ENCODE results near the gene CAMKMT.

Gene CAMKMT

DNA sequence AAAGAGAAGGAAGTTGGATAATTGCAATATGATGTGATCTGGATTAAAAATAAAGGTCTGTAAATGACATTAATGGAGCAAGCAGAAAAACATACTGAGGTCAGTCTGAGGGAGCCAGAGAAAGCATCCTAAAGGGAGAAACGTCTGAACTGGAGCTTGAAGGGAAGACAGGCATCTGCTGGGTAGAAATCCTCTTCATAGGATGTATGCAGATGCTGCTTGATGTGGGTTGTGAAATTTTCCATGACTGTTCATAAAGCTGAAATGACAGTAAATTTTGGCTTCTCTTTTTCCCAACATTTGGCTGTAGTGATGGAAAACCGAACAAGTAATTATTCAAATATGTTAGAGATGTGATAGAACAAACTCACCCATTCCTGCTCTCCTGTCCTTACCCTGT, 287.6 kb downstream of the CAMKMT start:
- no peak for DNase-seq (ENCODE audit: low read depth, low spot score)

DNA sequence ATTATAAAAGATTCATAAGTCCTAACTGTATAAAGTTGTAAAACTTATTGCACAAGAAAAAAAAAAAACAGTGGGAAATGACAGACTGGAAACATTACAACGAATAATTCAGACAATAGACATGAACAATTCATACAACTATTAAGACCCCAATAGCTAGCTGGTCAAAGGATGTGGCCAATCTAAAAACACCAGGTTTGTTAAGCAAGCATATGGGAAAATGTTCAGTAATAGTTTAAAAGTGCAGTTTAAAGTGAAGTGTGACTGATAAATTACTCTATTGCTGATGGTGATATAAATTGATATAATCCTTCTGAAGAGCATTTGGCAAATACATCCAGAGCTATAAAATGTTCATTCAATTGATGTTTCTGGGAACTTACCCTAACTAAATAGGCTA, 289.0 kb downstream of the CAMKMT start:
- no peak for DNase-seq (ENCODE audit: low read depth, low spot score)

DNA sequence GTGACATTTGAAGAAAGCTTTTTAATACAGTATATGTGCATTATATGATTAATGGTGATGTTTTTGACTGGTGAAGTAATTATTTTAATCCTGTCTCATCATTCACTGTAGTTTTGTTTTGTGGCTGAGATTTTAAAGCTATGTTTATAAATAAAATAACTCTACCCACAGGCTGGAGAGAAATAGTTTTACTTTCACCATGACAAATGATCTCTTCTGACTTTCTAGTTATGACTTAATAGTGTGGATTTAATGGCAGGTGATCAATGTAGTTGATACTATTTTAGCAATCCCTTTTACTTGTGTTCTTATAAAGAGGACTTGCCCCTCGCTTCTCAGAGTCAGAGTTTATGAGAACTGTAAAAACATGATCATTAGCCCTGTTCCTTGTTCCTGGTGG, 290.2 kb downstream of the CAMKMT start:
- no peak for DNase-seq (ENCODE audit: low read depth, low spot score)

DNA sequence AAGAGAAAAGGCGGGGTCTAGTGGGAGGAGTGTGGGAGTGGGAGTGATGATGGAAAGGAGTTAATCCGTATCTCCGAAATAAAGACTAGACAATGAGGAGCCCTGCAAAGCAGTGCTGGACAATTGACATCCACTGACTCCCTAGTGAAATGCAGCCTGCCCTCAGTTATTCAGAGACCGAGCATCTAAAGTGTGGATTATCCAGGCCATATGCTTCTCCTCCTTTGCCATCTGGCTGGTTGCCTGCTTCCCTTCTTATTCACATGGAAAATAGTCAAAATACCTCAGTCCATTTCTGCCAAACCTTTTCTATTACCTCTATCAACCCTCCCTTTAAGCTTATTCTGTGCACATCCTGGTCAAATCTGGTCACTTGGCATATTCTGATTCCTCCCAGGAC, 291.0 kb downstream of the CAMKMT start:
- peak; percentile 12 for DNase-seq (ENCODE audit: low read depth, low spot score)

DNA sequence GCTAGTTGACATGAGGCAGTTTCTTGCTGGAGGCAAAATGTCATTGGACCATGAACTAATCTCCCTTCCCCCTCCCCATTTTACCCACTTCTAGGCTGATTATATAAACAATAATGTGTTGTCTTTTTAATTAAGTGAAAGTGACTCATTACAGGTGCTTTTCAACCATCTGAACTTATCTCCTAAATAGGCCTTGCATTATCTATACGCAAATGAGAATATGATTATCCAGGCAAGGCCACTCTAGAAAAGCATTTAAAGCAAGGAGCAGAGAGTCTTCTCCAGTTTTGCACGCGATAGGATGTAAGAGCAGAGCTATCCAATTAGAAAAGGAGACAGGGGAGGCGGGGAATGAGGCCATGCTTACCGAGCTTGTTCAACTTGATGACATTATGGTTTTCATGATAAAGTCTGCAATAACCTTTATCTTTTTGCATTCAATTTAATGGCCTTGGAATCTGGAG, 293.7 kb downstream of the CAMKMT start:
- peak; percentile 12 for DNase-seq (ENCODE audit: low read depth, low spot score)

DNA sequence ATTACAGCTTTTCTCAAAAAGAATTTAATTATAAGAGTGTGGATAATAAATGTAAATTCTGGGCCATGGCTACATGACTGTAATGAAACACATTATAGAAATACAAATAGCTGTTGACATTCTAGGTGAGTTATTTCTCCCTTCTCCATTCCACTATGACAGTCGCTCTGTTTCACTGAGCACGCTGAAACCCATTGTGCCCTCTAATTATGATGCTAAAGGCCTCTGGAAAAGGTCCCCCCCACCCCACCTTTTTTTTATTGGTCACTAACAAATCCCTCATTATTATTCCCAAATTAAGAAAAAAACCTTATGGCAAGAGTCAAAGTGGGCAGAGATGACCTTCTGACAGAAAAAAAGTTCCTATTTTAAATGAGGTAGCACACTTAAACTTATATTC, 294.7 kb downstream of the CAMKMT start:
- no peak for DNase-seq (ENCODE audit: low read depth, low spot score)

DNA sequence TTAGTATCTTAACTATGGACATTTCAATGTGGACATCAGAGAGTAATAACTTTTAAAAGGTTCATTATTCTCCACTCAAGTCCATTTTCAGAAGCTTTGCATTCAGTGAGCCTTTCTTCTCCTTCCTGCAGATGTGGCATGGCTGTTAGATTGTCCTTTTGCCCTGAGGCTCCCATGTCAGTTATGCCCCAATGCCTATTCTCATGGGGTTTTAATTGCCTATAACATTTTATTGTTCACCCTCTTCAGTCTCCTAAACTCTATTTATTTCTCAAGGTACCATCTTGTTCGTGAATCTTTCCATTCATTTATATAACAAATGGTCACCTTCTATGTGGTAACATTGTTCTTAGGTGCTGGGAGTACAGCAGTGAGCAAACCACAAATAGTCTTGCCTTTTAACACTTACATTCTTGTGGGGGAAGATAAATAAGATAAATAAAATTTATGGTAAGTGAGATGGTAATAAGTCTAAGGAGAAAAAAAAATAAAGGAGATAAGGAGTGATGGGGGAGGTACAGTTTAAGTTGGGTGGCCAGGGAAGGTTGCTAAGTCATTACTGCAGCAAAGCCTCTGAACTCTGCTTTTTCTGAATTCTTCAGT, 301.8 kb downstream of the CAMKMT start:
- peak; percentile 21 for DNase-seq (ENCODE audit: low read depth, low spot score)

DNA sequence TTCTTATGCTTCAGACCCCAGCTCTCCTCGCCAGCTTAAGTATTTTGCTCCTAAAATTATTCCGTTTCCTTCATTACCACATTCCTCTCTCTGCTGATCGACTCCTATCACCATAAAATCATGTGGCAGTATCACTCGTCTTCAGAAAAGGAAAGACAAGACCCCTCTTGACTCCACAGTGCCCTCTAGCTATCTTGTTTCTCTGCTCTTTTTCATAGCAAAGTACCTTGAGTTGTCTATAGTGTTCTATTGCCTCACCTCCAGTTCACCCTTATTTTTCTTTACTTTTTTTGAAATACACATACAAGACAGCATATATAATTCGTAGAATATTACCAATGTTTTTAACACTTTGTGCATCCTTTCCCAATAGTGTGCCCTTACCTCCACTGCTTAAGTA, 306.6 kb downstream of the CAMKMT start:
- no peak for DNase-seq (ENCODE audit: low read depth, low spot score)

DNA sequence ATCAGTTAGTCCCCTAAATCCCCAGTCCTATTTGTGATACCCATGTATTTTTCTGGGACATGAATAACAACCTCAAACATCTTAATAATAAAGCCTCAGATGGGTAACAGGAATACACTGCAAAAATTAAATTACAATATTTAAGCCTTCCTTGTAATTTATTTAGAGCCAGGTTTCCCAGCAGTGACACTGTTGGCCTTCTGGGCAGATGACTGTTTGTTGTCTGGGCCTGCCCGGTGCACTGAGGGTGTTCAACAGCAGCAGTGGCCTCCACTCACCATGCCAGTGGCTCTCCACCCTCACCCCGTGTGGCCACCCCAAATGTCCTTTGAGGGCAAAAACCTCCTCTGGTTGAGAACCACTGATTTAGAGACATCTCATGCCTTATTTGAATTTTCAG, 309.5 kb downstream of the CAMKMT start:
- DNase-seq (ENCODE audit: low read depth, low spot score), result no peak

DNA sequence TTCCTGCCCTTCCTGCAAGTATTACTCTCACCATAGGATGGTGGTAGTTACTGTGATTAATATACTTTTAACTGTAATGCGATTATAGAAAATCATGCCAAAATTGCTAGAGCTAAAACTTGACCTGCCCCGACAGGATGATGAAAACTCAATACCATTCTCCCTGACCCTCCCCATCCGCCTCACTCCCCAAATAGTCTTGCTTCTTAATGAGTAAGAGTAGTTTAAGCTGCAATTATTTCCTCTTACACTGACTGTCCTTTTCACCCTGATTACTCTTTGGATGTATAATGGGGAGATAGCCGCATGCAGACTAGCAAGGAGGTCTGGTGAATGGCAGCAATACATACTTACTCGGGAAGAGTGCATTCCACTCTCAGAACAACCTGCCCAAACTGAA, 310.2 kb downstream of the CAMKMT start:
- no peak for DNase-seq (ENCODE audit: low read depth, low spot score)

DNA sequence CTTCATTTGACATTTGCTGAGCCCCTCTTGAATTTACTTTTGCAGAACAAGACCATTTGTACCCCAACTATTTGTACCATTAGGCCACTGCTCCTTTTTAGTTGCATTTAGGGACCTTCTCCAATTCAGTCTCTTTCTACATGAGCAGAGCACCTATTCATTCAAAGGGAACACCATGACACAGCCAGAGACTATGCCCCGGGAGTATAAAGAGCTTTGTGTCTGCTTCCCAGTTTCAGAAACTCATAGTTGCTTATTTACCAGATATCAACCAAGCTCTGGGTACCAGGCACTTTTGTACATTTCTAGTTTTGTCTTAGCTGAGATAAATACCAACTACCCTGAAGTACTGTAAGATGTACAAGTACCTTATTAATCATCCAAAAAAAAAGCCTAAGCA, 310.7 kb downstream of the CAMKMT start:
- no peak for DNase-seq (ENCODE audit: low read depth, low spot score)

DNA sequence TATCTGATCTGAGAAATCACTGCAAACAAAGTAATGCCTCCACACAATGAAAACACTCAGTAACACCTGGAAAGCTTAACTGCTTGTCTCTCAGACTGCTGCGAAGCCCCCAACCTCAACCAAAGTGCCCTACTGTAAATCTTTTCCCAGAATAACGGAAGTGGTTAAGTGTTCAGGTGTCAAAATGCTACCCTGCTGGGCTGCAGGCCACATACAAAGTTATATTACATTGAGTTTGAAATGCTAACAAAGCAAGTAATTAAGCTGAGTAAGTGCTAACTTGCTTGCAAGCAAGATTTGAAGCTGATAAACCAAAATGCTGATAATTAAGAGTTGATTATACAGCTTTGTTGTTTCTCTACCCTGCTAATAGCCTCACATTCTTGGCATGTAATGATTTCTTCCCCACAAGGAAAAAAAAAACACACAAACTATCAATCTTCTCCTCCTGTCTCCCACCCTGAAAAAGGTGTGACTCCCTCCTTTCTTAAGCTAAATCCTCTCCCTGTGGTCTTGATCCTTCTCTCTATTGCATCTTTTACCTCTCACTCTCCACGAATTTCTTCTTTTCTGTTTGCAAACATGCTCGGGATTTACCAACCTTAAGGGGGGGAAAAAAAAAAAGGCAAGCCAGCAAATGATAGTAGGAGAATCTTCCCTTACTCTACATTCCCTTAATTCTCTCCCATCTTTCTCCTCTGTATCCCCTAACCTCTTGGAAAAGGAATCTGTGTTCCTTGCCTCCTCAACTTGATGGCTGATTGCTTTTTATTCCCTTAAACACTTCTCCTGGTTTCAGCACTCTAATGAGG, 312.9 kb downstream of the CAMKMT start:
- peak; percentile 8 for DNase-seq (ENCODE audit: low read depth, low spot score)

DNA sequence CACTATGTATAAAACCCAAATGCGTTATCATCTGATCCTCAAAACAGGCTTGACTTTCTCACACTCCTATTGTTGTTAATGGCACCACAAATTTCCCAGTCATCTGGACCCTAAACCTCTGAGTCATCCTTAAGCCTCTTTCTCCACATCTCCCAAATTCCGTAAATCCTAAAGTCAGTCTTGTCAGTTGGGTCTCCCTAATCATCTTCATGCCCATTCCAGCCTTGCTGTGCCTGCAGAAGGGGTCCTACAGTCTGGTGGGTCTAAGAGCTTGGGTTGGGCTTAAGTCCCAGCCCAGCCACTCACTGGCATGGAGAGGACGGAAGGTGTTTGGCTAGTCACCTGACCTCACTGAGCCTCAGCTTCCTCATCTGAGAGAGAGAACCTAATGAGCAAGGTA, 314.6 kb downstream of the CAMKMT start:
- DNase-seq (ENCODE audit: low read depth, low spot score), result no peak

DNA sequence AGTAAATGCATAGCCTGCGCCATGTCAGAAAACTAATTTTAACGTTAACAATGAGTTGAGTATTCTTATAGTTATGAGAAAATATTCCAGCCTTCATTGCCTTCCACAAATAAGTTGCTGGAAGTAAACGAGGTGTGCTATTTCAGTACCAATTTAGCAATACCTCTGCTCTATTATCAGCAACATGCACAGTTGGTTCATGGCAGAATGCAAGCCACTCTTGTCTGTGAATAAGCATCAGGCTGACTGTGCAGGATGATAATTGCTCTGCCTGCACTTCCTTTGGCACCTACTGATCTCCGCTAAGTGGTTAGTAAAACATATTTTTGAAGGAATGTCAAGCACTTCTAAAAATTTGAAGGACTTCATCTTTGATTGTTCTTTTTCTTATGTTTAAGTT, 317.8 kb downstream of the CAMKMT start:
- no peak for DNase-seq (ENCODE audit: low read depth, low spot score)

DNA sequence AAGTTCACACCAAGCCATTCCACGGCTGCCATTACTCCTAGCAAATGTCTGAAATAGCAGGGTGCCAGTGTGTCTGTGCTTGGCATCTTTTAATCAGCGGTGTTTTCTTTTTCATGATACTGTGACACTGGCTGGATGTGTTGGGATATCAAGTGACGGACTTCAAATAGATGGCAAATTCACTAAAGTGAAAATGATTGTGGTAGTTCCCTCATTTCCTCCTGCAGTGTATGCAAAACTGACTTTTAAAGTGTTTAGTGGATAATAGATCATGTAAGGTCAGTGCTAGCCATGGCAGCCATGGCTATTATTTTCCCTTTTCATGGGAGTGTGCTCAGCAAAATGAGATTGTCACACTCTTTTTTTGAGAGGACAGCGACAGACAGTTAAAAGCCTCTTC, 318.2 kb downstream of the CAMKMT start:
- no peak for DNase-seq (ENCODE audit: low read depth, low spot score)

DNA sequence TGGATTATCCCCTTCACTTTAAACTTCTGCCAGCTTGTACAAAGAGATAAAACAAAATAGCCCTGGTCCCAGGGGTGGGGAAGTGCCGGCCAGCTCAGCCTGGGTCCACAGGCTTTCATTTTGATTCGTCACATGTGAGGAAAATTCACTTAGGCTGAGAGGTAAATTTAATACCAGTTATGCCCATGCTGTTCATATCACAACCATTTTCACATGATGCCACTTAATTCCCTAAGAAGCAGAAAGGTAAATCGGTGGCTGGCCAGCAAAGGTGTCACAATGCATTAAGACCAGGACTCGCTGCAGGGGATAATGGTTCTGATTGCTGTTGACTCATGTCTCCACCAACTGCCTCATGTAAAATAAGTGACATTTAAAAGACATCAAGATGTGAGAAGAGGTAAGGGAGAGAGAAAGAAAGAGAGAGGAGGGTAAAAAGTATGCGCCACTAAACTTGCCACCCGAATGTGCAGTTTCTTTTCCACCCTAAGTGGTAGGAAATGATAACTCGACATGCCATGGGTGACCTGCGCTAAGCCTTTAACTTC, 318.8 kb downstream of the CAMKMT start:
- no peak for DNase-seq (ENCODE audit: low read depth, low spot score)

DNA sequence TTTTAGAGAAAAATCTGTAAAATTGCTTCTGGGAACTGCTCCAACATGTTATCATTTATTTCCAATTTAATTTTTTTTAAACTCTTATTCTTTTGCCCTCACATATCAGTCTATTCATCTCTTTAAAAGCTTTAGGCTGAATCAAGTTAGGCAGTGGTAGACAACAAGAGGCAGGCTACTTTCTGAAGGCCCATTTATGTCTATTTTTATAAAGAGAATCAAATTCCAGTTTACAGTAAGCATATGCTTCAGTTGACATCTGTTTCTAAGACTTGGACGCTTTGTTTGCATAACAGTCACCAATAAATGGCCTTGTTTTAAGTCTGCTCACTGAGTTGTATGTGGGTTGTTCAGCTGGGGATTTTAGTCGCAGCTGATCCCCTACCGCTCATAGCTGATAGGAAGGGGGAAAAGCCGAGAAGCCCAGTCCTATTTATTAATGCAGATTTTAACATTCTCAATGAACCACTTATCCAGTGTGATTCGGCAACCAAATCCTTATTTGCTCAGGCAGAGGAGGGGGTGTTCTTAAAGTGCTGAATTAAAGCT, 319.3 kb downstream of the CAMKMT start:
- peak; percentile 6 for DNase-seq (ENCODE audit: low read depth, low spot score)

DNA sequence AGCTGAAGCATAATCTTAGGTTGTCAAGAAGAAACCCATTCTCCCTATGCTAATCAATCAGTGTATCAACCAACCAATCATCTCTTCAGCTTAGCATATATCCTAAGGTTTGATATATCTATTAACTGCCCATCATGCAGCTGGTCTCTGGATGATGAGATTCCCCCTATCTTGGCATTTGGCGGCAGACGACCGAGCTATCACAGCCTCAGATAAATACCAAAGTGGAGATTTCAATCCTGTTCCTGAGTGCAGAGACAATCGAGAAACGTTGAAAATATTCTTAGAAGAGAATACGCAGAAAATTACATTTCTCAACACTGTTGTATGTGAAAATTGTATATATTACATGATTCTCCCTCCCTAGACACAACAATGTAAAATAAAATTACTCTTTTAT, 320.7 kb downstream of the CAMKMT start:
- no peak for DNase-seq (ENCODE audit: low read depth, low spot score)

DNA sequence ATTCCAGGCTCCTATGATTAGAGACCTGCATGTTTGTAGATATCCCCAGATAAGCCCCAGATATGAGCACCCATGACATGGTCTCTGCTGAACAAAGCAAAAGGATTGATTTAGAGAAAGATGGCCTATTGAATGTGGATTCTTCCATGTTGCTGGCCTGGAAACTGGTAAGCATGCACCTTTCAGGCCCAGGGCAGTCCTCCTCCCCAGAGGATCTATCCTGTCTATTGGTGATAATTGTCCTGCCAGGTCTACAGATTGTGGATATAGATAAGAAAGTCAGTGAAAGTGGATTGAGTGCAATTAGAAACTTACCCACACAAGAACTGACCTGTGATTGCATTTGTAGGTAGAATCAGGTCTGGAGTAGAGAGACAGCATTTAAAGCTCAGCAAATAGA, 322.8 kb downstream of the CAMKMT start:
- no peak for DNase-seq (ENCODE audit: low read depth, low spot score)

DNA sequence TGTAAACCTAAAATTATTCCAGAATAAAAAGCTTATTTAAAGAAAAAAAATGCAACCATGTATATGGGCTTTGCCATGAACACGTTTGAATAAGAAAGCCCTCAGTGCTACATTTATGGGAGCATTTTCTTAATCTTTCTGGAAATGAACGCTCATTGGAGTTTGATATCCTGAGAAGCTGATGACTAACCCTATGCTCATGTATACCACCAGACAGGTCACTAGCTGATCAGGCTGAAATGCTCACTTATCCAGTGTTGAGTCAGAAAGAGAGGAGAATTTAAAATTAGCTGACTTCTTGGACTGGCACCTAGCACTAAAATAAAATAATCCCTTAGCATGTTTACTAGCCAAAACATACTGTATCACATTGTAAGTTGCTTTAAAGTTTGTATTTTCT, 324.8 kb downstream of the CAMKMT start:
- peak; percentile 57 for DNase-seq (ENCODE audit: low read depth, low spot score)

DNA sequence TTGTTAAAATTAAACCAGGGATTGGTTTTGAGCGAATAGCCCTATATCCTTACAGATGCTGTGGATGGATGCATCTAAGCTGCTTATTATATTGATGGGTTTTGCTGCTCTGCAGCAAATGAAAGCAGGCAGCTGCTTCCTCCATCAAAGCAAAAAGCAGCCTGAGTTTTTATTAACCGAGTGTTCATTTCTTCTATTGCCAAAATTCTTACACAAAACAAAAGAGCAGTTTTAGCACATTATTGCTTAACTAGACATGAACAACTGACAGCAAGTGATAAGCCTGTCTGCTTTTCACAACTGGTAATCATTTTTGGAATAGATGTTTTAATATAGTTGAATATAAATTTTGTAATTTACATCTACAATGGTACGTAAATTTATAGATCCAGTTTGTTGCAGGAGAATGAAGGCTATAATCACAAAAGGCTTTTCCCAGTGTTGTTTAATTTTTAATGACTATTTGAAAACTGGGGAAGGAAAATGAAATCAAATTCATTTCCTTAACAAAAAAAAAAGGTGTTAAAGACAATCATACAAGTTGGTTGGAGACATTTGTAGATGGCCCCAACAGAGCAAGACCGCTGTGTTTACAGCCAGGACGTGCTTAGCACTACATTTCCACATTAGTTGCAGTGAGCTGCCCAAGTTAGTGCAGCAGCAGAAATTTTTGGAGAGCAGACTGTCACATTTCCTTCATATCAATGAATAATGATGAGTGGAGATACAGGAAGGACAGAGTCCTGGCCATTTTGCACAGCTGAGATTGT, 326.1 kb downstream of the CAMKMT start:
- no peak for DNase-seq (ENCODE audit: low read depth, low spot score)
